GM21576 (cell line): Measurements from ENCODE around the gene MCC.

ENCODE experiments used
- ATAC-seq: cut with Tn5 transposase; IDR thresholded peaks from one replicate; pipeline ENCODE4 v1.9.1; 2021; ENCODE audit warnings: mild to moderate bottlenecking, moderate library complexity; ENCODE audit not compliant: unreplicated experiment

MCC gene

GRCh38 chr5:113329981-113330380 is 158.3 kb downstream of the MCC start:
- ATAC-seq: no peak

GRCh38 chr5:113325054-113325453 is 163.2 kb downstream of the MCC start:
- no peak for ATAC-seq

- ATAC-seq: no peak
Measured at GRCh38 chr5:113321276-113321675, 167.0 kb downstream of the MCC start.

- peak; percentile 79 for ATAC-seq
Measured at GRCh38 chr5:113320273-113320780, 167.9 kb downstream of the MCC start.

GRCh38 chr5:113319256-113320053 is 168.8 kb downstream of the MCC start:
- ATAC-seq: no peak

- ATAC-seq: no peak
Measured at GRCh38 chr5:113317636-113318035, 170.6 kb downstream of the MCC start.

- no peak for ATAC-seq
Measured at GRCh38 chr5:113311301-113311700, 177.0 kb downstream of the MCC start.

- no peak for ATAC-seq
Measured at GRCh38 chr5:113302120-113302519, 186.1 kb downstream of the MCC start.

- no peak for ATAC-seq
Measured at GRCh38 chr5:113299591-113299990, 188.7 kb downstream of the MCC start.

GRCh38 chr5:113296676-113297075 is 191.6 kb downstream of the MCC start:
- no peak for ATAC-seq

- ATAC-seq: no peak
Measured at GRCh38 chr5:113295111-113295539, 193.1 kb downstream of the MCC start.

- peak; percentile 98 for ATAC-seq
Measured at GRCh38 chr5:113294311-113295110, 193.7 kb downstream of the MCC start.

GRCh38 chr5:113293975-113294310 is 194.3 kb downstream of the MCC start:
- peak; percentile 21 for ATAC-seq

- ATAC-seq: no peak
Measured at GRCh38 chr5:113293068-113293974, 194.9 kb downstream of the MCC start.

GRCh38 chr5:113292462-113292861 is 195.8 kb downstream of the MCC start:
- no peak for ATAC-seq

GRCh38 chr5:113283558-113283957 is 204.7 kb downstream of the MCC start:
- no peak for ATAC-seq

GRCh38 chr5:113282472-113282871 is 205.8 kb downstream of the MCC start:
- ATAC-seq: no peak

GRCh38 chr5:113281194-113281593 is 207.1 kb downstream of the MCC start:
- no peak for ATAC-seq

- no peak for ATAC-seq
Measured at GRCh38 chr5:113280541-113280940, 207.7 kb downstream of the MCC start.

- ATAC-seq: no peak
Measured at GRCh38 chr5:113278976-113279375, 209.3 kb downstream of the MCC start.

GRCh38 chr5:113276493-113276892 is 211.8 kb downstream of the MCC start:
- ATAC-seq: no peak
